Osteoblast (primary cell): Measurements from ENCODE around the gene PTBP2. TPM values are rescaled to one million over a fixed set of nuclear protein-coding genes. Genes with fewer than 3 reads are reported as not detected.
"Not testable (repeated sequence)": the region's sequence is repeated elsewhere in the genome, so short reads cannot be mapped to it uniquely, and the experiment has no call there.

Experiments
- DNase-seq: peaks from one replicate; pipeline ENCODE4 v3.0.0; 2011; ENCODE audit warnings: low spot score, mixed read lengths; ENCODE audit not compliant: insufficient read length; ENCODE audit errors: missing footprints
- H2AFZ ChIP-seq: 2 replicates; pipeline ENCODE4 v1.6.0; 2011; ENCODE audit warnings: mild to moderate bottlenecking, low read length
- H3K27ac ChIP-seq: 2 replicates; pipeline ENCODE4 v1.5.1; 2011; ENCODE audit warnings: mild to moderate bottlenecking, low read depth, low read length, moderate library complexity
- H3K27me3 ChIP-seq: 2 replicates; pipeline ENCODE4 v1.6.0; 2012; ENCODE audit warnings: mild to moderate bottlenecking, control low read depth, inconsistent platforms, low read length, moderate library complexity; ENCODE audit not compliant: insufficient read depth
- H3K36me3 ChIP-seq: 2 replicates; pipeline ENCODE4 v1.5.1; 2011; ENCODE audit warnings: mild to moderate bottlenecking, low read length, control low read depth, moderate library complexity; ENCODE audit not compliant: insufficient read depth
- H3K4me1 ChIP-seq: 2 replicates; pipeline ENCODE4 v1.5.1; 2011; ENCODE audit warnings: mild to moderate bottlenecking, low read length, control low read depth, moderate library complexity; ENCODE audit not compliant: insufficient read depth
- H3K4me2 ChIP-seq: 2 replicates; pipeline ENCODE4 v1.6.0; 2011; ENCODE audit warnings: mild to moderate bottlenecking, low read length; ENCODE audit not compliant: insufficient read depth
- H3K4me3 ChIP-seq: fragments of 200-600 bp; sonication (generic); 3 replicates; pipeline ENCODE4 v1.5.1; 2012; ENCODE audit warnings: mild to moderate bottlenecking, low read length, inconsistent platforms; ENCODE audit not compliant: insufficient read depth
- H3K79me2 ChIP-seq: 2 replicates; pipeline ENCODE4 v1.6.0; 2012; ENCODE audit warnings: mild to moderate bottlenecking, low read length, control low read depth, inconsistent platforms; ENCODE audit not compliant: insufficient read depth
- H3K9me3 ChIP-seq: 2 replicates; pipeline ENCODE4 v1.5.1; 2011; ENCODE audit warnings: low read depth, low read length, control low read depth
- H4K20me1 ChIP-seq: 2 replicates; pipeline ENCODE4 v1.6.0; 2012; ENCODE audit warnings: mild to moderate bottlenecking, low read length, control low read depth; ENCODE audit not compliant: insufficient read depth
- total RNA-seq: library from RNA; depleted of rRNA; stranded (reverse); fragments of >200 nt; gene quantifications from 2 replicates; pipeline ENCODE4 v1.2.3, GENCODE V29; 2012
- TF ChIP-seq, protein P1 (sequence below): IDR thresholded peaks from 2 replicates; pipeline ENCODE4 v1.5.1; 2011; ENCODE audit warnings: mild to moderate bottlenecking, low read depth, low read length, moderate library complexity; ENCODE audit errors: extremely low read depth

PTBP2 gene
- total RNA-seq, 1 donor: 17.0 TPM

GRCh38 chr1:96782856-96783255 is 61.3 kb downstream of the PTBP2 start:
- no peaks in the 10 kb centered on the region for H3K9me3 ChIP-seq
- H3K4me1 ChIP-seq: peaks cover 10% of the 10 kb centered on the region
- TF ChIP-seq, protein P1, sequence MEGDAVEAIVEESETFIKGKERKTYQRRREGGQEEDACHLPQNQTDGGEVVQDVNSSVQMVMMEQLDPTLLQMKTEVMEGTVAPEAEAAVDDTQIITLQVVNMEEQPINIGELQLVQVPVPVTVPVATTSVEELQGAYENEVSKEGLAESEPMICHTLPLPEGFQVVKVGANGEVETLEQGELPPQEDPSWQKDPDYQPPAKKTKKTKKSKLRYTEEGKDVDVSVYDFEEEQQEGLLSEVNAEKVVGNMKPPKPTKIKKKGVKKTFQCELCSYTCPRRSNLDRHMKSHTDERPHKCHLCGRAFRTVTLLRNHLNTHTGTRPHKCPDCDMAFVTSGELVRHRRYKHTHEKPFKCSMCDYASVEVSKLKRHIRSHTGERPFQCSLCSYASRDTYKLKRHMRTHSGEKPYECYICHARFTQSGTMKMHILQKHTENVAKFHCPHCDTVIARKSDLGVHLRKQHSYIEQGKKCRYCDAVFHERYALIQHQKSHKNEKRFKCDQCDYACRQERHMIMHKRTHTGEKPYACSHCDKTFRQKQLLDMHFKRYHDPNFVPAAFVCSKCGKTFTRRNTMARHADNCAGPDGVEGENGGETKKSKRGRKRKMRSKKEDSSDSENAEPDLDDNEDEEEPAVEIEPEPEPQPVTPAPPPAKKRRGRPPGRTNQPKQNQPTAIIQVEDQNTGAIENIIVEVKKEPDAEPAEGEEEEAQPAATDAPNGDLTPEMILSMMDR: no peak
- H4K20me1 ChIP-seq: no peaks in the 10 kb centered on the region
- no peak overlapping the region for H3K27ac ChIP-seq
- no peak for DNase-seq
- no peaks in the 10 kb centered on the region for H3K27me3 ChIP-seq
- no peak overlapping the region for H3K4me3 ChIP-seq
- H2AFZ ChIP-seq: no peak overlapping the region
- no peak overlapping the region for H3K4me2 ChIP-seq
- peaks cover 2% of the 10 kb centered on the region for H3K79me2 ChIP-seq
- peaks cover 58% of the 10 kb centered on the region for H3K36me3 ChIP-seq

GRCh38 chr1:96790599-96790998 is 69.0 kb downstream of the PTBP2 start:
- H3K27me3 ChIP-seq: no peaks in the 10 kb centered on the region
- no peaks in the 10 kb centered on the region for H3K9me3 ChIP-seq
- H3K4me1 ChIP-seq: no peaks in the 10 kb centered on the region
- no peak overlapping the region for H3K27ac ChIP-seq
- TF ChIP-seq, protein P1: no peak
- H3K4me2 ChIP-seq: no peak overlapping the region
- H2AFZ ChIP-seq: no peak overlapping the region
- H4K20me1 ChIP-seq: no peaks in the 10 kb centered on the region
- no peak overlapping the region for H3K4me3 ChIP-seq
- no peaks in the 10 kb centered on the region for H3K79me2 ChIP-seq
- DNase-seq: no peak
- peaks cover 33% of the 10 kb centered on the region for H3K36me3 ChIP-seq

DNA sequence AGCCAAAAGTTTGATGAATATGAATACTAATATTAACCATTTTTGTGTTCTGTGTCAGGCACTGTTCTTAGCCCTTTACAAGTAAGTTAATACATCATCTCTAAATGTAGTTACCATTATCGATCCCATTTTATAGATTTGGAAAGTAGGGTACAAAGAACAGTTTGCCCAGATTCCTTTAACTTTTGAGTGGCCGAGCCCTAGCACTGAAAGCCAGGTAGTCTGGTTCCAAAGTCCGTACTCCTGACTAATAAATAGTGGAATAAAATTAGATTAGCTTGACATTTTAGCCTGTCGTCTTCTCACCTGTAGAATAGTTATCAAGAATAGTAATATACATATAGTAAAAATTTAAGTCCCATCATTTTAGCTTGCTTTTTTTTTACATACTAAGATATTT is 70.6 kb downstream of the PTBP2 start:
- no peak for DNase-seq

DNA sequence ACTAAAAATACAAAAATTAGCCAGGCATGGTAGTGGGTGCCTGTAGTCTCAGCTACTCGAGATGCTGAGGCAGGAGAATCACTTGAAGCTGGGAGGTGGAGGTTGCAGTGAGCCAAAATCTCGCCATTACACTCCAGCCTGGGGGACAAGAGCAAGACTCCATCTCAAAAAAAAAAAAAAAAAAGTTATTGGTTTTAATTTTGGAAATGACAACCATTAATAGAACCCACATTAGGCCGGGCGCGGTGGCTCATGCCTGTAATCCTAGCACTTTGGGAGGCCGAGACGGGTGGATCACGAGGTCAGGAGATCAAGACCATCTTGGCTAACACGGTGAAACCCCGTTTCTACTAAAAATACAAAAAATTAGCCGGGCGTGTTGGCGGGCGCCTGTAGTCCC is 80.1 kb downstream of the PTBP2 start:
- H3K27ac ChIP-seq, H3K27me3 ChIP-seq, H3K4me1 ChIP-seq, H3K4me2 ChIP-seq, H3K4me3 ChIP-seq, H3K79me2 ChIP-seq, H3K9me3 ChIP-seq, H4K20me1 ChIP-seq, H2AFZ ChIP-seq, DNase-seq: not testable (repeated sequence)
- H3K36me3 ChIP-seq: peaks cover 14% of the 10 kb centered on the region

More for the DNA sequence above, 70.6 kb downstream of the PTBP2 start:
- Histone ChIP-seq H3K27ac (no peak overlapping the region), H4K20me1 (no peaks in the 10 kb centered on the region), H3K36me3 (peaks cover 22% of the 10 kb centered on the region), H3K4me2 (no peak overlapping the region), H2AFZ (no peak overlapping the region), H3K79me2 (no peaks in the 10 kb centered on the region), H3K9me3 (no peaks in the 10 kb centered on the region), H3K27me3 (no peaks in the 10 kb centered on the region), H3K4me3 (no peak overlapping the region), H3K4me1 (no peaks in the 10 kb centered on the region)
- TF ChIP-seq, protein P1: no peak
